ENCODE measurements around the gene XYLT2. TPM values are rescaled to one million over a fixed set of nuclear protein-coding genes. Genes with fewer than 3 reads are reported as not detected.

The XYLT2 gene
- total RNA-seq, 1 donor from 2014 or later = 30.4 TPM

GRCh38 chr17:50319306-50320004 lies 26.5 kb upstream of the XYLT2 start:
- H3K4me1 ChIP-seq = peaks cover 18% of the 10 kb centered on the region
- no peaks in the 10 kb centered on the region for H3K9me3 ChIP-seq
- no peaks in the 10 kb centered on the region for H3K36me3 ChIP-seq
- peak overlapping the region in 1 of 2 donors; percentile 15 for H3K4me3 ChIP-seq
- intact Hi-C loops (cut with DNase I) = no loop called here
- no peaks in the 10 kb centered on the region for H3K27me3 ChIP-seq
- peak overlapping the region; percentile 30 for H3K27ac ChIP-seq
- no peak for TF ChIP-seq POLR2AphosphoS5 (IDR thresholded peaks at IDR 0.05; ENCODE audit: insufficient read depth in 1 of 2, low read depth in 1 of 2)
- TF ChIP-seq CTCF (IDR thresholded peaks at IDR 0.05) = no peak
- no peak for TF ChIP-seq POLR2A (IDR thresholded peaks at IDR 0.05)
- no peak for DNase-seq (ENCODE audit: extremely low spot score in 2 of 2)

- TF ChIP-seq POLR2A (IDR thresholded peaks at IDR 0.05) = no peak
- TF ChIP-seq CTCF (IDR thresholded peaks at IDR 0.05) = no peak
- no peak for TF ChIP-seq POLR2AphosphoS5 (IDR thresholded peaks at IDR 0.05; ENCODE audit: insufficient read depth in 1 of 2, low read depth in 1 of 2)
- no peaks in the 10 kb centered on the region for H3K27me3 ChIP-seq
- H3K4me1 ChIP-seq = peaks cover 18% of the 10 kb centered on the region
- no peaks in the 10 kb centered on the region for H3K36me3 ChIP-seq
- no peak overlapping the region for H3K4me3 ChIP-seq
- no peak for DNase-seq (ENCODE audit: extremely low spot score in 2 of 2)
- H3K9me3 ChIP-seq = no peaks in the 10 kb centered on the region
- intact Hi-C loops (cut with DNase I) = no loop called here
- H3K27ac ChIP-seq = no peak overlapping the region
Measured at GRCh38 chr17:50322271-50322670, 23.7 kb upstream of the XYLT2 start.

- no peaks in the 10 kb centered on the region for H3K36me3 ChIP-seq
- intact Hi-C loops (cut with DNase I) = no loop called here
- H3K4me1 ChIP-seq = peaks cover 14% of the 10 kb centered on the region
- no peak for TF ChIP-seq CTCF (IDR thresholded peaks at IDR 0.05)
- no peak for TF ChIP-seq POLR2AphosphoS5 (IDR thresholded peaks at IDR 0.05; ENCODE audit: insufficient read depth in 1 of 2, low read depth in 1 of 2)
- TF ChIP-seq POLR2A (IDR thresholded peaks at IDR 0.05) = no peak
- no peak overlapping the region for H3K4me3 ChIP-seq
- no peak overlapping the region for H3K27ac ChIP-seq
- H3K27me3 ChIP-seq = no peaks in the 10 kb centered on the region
- DNase-seq (ENCODE audit: extremely low spot score in 2 of 2) = no peak
- H3K9me3 ChIP-seq = no peaks in the 10 kb centered on the region
Measured at GRCh38 chr17:50323060-50323459, 22.9 kb upstream of the XYLT2 start.

GRCh38 chr17:50325906-50326305 lies 20.0 kb upstream of the XYLT2 start:
- intact Hi-C loops (cut with DNase I) = no loop called here
- Histone ChIP-seq H3K9me3 (no peaks in the 10 kb centered on the region), H3K4me3 (no peak overlapping the region), H3K4me1 (no peaks in the 10 kb centered on the region), H3K36me3 (no peaks in the 10 kb centered on the region), H3K27ac (no peak overlapping the region), H3K27me3 (no peaks in the 10 kb centered on the region)
- no peak for DNase-seq (ENCODE audit: extremely low spot score in 2 of 2)
- no peak for TF ChIP-seq POLR2A (IDR thresholded peaks at IDR 0.05)
- TF ChIP-seq POLR2AphosphoS5 (IDR thresholded peaks at IDR 0.05; ENCODE audit: insufficient read depth in 1 of 2, low read depth in 1 of 2) = no peak
- no peak for TF ChIP-seq CTCF (IDR thresholded peaks at IDR 0.05)

GRCh38 chr17:50326831-50327364 lies 19.0 kb upstream of the XYLT2 start:
- H3K9me3 ChIP-seq = no peaks in the 10 kb centered on the region
- no peak for TF ChIP-seq CTCF (IDR thresholded peaks at IDR 0.05)
- no peak for TF ChIP-seq POLR2A (IDR thresholded peaks at IDR 0.05)
- H3K4me1 ChIP-seq = no peaks in the 10 kb centered on the region
- no peak overlapping the region for H3K27ac ChIP-seq
- intact Hi-C loops (cut with DNase I) = no loop called here
- no peaks in the 10 kb centered on the region for H3K27me3 ChIP-seq
- DNase-seq (ENCODE audit: extremely low spot score in 2 of 2) = no peak
- no peak overlapping the region for H3K4me3 ChIP-seq
- no peaks in the 10 kb centered on the region for H3K36me3 ChIP-seq
